Activated T-cell treated with anti-CD3 and anti-CD28 coated beads for 4 hours (primary cell): Measurements from ENCODE around the gene PBX4.

Experiments
- DNase-seq: peaks from one replicate; pipeline ENCODE4 v3.0.0-alpha.2; 2020

The PBX4 gene

GRCh38 chr19:19587771-19588170, 30.7 kb downstream of the PBX4 start:
- DNase-seq, result no peak

GRCh38 chr19:19584356-19584755, 34.1 kb downstream of the PBX4 start:
- DNase-seq, result no peak

- DNase-seq, result no peak
Measured at GRCh38 chr19:19582471-19582870, 36.0 kb downstream of the PBX4 start.

GRCh38 chr19:19581391-19581790, 37.1 kb downstream of the PBX4 start:
- DNase-seq, result no peak

GRCh38 chr19:19580418-19580817, 38.1 kb downstream of the PBX4 start:
- no peak for DNase-seq

GRCh38 chr19:19579533-19580361, 38.7 kb downstream of the PBX4 start:
- no peak for DNase-seq

- no peak for DNase-seq
Measured at GRCh38 chr19:19578252-19578651, 40.2 kb downstream of the PBX4 start.

GRCh38 chr19:19575411-19575810, 43.1 kb downstream of the PBX4 start:
- DNase-seq, result no peak

- no peak for DNase-seq
Measured at GRCh38 chr19:19571071-19571786, 47.3 kb downstream of the PBX4 start.

- no peak for DNase-seq
Measured at GRCh38 chr19:19570571-19570970, 47.9 kb downstream of the PBX4 start.

GRCh38 chr19:19568802-19569756, 49.4 kb downstream of the PBX4 start:
- DNase-seq, result no peak

- DNase-seq, result no peak
Measured at GRCh38 chr19:19567391-19567790, 51.1 kb downstream of the PBX4 start.

GRCh38 chr19:19566306-19566705, 52.2 kb downstream of the PBX4 start:
- no peak for DNase-seq

GRCh38 chr19:19563348-19563848, 55.1 kb downstream of the PBX4 start:
- no peak for DNase-seq

GRCh38 chr19:19562665-19563347, 55.7 kb downstream of the PBX4 start:
- DNase-seq, result peak; percentile 18

GRCh38 chr19:19561946-19562664, 56.4 kb downstream of the PBX4 start:
- no peak for DNase-seq

GRCh38 chr19:19559931-19560330, 58.6 kb downstream of the PBX4 start:
- DNase-seq, result no peak

GRCh38 chr19:19558636-19559035, 59.9 kb downstream of the PBX4 start:
- no peak for DNase-seq

- no peak for DNase-seq
Measured at GRCh38 chr19:19558055-19558454, 60.4 kb downstream of the PBX4 start.

GRCh38 chr19:19554074-19555023, 64.1 kb downstream of the PBX4 start:
- peak; percentile 52 for DNase-seq
